ENCODE data around the gene POLR2J.

GRCh38 chr7:102424787-102425218 is 53.9 kb downstream of the POLR2J start:
- TF ChIP-seq CTCF (IDR thresholded peaks at IDR 0.05) (no peak), POLR2A (IDR thresholded peaks at IDR 0.05) (no peak), POLR2AphosphoS5 (IDR thresholded peaks at IDR 0.05) (no peak)
